GM13976 (cell line): ENCODE measurements around the gene ATP7A.
A peak's percentile ranks its signal among the peaks of the same experiment; 100 is the strongest.
"Not testable (repeated sequence)": the region's sequence is repeated elsewhere in the genome, so short reads cannot be mapped to it uniquely, and the experiment has no call there.

Source experiments
- DNase-seq: peaks from one replicate; pipeline ENCODE4 v3.0.0; 2012; ENCODE audit warnings: low spot score
- in situ Hi-C: fragments of 300-500 bp; cut with MboI; formaldehyde crosslinking; loops from one replicate; pipeline ENCODE4 v1.12.0; 2022; ENCODE audit warnings: low sequenced_read_pairs, mixed read lengths, inconsistent platforms; ENCODE audit not compliant: unreplicated experiment
- TF ChIP-seq, protein P1 (sequence below): IDR thresholded peaks from 2 replicates; pipeline ENCODE4 v1.5.1; 2012; ENCODE audit warnings: borderline replicate concordance, mild to moderate bottlenecking; ENCODE audit not compliant: insufficient read depth; ENCODE audit errors: extremely low read depth, missing control alignments, control extremely low read depth

Gene ATP7A

DNA sequence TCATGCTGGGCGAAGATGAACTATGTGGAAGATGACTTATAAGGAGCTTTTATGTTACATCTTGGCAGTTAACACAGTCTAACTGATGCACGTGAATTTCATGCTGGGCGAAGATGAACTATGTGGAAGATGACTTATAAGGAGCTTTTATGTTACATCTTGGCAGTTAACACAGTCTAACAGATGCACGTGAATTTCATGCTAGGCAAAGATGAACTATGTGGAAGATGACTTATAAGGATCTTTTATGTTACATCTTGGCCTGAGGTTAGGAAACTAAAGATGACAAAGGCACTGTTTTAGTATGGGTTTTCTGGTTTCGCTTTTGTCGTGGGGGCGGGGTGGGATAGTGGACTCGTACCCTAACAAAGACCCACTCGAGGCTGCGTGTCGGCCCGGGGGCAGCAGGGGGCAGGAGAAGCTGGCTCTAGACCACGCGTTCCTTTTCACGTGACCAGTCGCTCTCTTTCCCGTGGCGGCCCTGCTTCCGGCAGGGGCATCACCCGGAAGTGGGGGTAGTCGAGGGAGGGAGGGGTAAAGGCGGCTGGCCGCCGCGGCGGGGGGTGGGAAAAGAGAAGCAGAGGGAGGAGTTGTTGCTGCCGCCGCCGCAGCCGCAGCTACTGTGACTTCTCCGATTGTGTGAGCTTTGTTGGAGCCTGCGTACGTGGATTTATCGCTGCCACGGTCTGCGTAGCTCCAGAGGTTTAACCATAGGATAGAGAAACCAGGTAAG is at the start of gene ATP7A:
Gene ATP7A, plus strand, starts transcription at position 586 of the 733 bp plus-strand sequence. CDS start 60,949 bp downstream, outside the sequence.
- TF ChIP-seq, protein P1, sequence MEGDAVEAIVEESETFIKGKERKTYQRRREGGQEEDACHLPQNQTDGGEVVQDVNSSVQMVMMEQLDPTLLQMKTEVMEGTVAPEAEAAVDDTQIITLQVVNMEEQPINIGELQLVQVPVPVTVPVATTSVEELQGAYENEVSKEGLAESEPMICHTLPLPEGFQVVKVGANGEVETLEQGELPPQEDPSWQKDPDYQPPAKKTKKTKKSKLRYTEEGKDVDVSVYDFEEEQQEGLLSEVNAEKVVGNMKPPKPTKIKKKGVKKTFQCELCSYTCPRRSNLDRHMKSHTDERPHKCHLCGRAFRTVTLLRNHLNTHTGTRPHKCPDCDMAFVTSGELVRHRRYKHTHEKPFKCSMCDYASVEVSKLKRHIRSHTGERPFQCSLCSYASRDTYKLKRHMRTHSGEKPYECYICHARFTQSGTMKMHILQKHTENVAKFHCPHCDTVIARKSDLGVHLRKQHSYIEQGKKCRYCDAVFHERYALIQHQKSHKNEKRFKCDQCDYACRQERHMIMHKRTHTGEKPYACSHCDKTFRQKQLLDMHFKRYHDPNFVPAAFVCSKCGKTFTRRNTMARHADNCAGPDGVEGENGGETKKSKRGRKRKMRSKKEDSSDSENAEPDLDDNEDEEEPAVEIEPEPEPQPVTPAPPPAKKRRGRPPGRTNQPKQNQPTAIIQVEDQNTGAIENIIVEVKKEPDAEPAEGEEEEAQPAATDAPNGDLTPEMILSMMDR = peak; percentile 62
- in situ Hi-C loops = no loop called here
- peak; percentile 85 for DNase-seq

DNA sequence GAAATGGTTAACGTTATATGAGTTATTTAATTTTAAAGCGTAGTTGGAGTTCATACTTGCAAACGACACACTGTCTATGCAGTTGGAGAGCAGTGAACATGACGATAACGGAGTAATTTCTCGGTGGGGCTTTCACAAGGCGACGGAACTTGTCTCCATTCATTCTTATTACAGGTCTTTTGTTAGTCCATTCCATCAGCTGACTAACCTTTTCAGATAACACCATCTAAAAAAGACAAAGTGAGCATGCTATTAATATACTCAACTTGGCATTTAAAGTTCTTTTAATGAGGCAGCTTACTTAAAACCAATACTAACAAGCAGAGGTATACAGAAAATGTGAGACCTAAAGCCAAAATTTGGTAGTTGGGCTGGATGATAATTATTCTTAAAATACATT is 35.1 kb upstream of the ATP7A start:
- TF ChIP-seq, protein P1 = no peak
- no peak for DNase-seq
- in situ Hi-C loops = no loop called here

DNA sequence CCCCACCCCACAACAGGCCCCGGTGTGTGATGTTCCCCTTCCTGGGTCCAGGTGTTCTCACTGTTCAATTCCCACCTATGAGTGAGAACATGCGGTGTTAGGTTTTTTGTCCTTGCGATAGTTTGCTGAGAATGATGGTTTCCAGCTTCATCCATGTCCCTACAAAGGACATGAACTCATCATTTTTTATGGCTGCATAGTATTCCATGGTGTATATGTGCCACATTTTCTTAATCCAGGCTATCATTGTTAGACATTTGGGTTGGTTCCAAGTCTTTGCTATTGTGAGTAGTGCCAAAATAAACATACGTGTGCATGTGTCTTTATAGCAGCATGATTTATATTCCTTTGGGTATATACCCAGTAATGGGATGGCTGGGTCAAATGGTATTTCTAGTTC is 29.1 kb upstream of the ATP7A start:
- in situ Hi-C loops, DNase-seq: not testable (repeated sequence)

DNA sequence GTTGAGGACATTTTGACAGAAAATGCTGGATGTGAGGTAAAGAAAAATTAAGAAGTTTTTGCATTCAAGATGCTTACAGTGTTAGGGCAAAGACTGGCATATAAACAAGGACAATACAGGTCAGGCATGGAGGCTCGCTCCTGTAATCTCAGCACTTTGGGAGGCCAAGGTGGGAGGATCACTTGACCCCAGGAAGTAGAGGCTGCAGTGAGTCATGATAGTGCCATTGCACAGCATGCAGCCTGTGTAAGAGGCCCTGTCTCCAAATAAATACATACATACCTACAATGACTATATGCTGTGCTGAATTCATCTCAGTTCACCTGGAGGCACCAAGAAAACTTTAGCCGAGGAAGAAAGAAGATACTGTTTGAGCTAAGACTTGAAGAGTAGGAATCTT is 17.6 kb upstream of the ATP7A start:
- no peak for DNase-seq
- TF ChIP-seq, protein P1 = no peak
- in situ Hi-C loops = no loop called here

DNA sequence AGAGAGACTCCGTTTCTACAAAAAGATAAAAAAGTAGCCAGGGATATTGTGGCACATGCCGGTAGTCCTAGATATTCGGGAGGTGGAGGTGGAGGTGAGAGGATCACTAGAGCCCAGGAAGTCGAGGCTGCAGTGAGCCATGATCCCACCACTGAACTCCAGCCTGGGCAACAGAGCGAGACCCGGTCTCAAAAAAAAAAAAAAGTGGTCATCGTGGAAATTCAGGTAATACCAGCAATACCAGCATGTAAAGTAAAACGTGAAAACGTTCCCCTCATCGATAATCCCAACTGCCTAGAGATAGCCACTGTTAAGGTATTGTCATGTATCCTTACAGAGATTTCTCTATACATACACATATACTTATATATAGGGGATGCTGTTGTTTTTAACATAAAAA is 16.8 kb upstream of the ATP7A start:
- in situ Hi-C loops = no loop called here
- no peak for DNase-seq
- TF ChIP-seq, protein P1 = no peak

DNA sequence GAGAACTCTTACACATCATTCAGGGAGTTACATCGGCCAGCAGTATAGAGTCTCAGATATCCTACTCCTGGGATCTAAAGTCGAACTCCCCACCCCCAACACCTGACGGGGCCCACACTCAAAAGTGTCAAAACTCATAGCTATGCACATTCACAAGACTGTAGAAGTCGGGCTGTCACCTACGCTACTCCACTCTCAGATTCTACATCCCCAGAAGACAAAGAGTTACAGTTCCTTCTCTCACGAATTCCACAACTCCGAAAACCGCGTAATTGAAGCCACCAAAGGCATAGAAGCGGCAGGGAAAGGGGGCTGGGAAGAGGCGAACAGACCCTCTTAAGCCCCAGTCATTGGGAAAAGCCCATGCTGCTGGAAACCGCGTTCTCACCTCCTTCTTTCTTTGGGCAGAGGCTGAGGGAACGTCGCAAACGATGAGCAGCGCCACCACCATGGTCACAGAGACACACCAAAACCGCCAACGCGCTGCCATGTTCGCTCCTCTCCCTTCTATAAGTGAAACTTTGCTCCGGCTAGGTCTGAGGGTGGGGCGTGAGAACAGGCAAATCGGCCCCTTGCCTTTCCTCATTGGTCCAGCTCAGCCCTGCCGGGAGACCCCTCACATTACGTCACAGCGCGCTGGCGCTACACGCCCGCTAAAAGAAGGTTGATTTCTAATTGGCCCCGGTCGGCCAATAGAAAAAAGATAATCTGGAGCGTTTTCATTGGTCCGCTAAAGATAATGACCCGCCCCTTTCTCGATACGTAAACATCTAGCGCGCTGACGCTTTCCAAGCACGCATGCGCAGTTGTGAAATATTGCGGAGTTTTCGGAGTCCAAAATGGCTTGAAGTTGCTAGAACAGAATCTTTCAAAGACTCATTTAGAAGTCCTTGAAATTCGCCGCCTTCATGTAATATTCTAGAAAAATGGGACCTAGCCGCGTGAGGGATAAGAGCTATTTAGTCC is 15.3 kb upstream of the ATP7A start, which contains the start of gene MAGT1:
Gene MAGT1, minus strand, starts transcription at position 515 of the 966 bp plus-strand sequence. Its CDS starts 25 bp downstream, at position 490.
- in situ Hi-C loops = no loop called here
- peak; percentile 76 for DNase-seq
- TF ChIP-seq, protein P1 = no peak
